Spleen (tissue), 11 donors: ENCODE measurements around the gene FAM234B. TPM values are rescaled to one million over a fixed set of nuclear protein-coding genes. Genes with fewer than 3 reads are reported as not detected.

Experiments used
- DNase-seq: peaks from one replicate; pipeline ENCODE4 v3.0.0-alpha.2; 2020
- H3K27ac ChIP-seq, 8 donors: fragments of 200-600 bp; sonication (generic) in 7 of 8; 1 replicate in 4 of 8; 2 replicates in 4 of 8; pipeline versions ENCODE4 v1.5.0 to v1.8.0; 2016 to 2021; ENCODE audit warnings: inconsistent platforms in 4 of 8, mild to moderate bottlenecking in 4 of 8, moderate library complexity in 1 of 8
- H3K27me3 ChIP-seq, 7 donors: fragments of 200-600 bp; sonication (generic) in 6 of 7; replicated peaks in 1 of 7; 1 replicate in 4 of 7; 2 replicates in 3 of 7; pipeline versions ENCODE4 v1.5.0 to v1.8.0; 2016 to 2021; ENCODE audit warnings: inconsistent platforms in 3 of 7, mild to moderate bottlenecking in 1 of 7
- H3K36me3 ChIP-seq, 6 donors: fragments of 200-600 bp; sonication (generic) in 5 of 6; 1 replicate in 4 of 6; 2 replicates in 2 of 6; pipeline versions ENCODE4 v1.5.0 to v1.8.0; 2016 to 2021; ENCODE audit warnings: inconsistent platforms in 2 of 6
- H3K4me1 ChIP-seq, 6 donors: fragments of 200-600 bp; sonication (generic) in 5 of 6; 1 replicate in 3 of 6; 2 replicates in 3 of 6; pipeline versions ENCODE4 v1.5.0 to v1.8.0; 2016 to 2021; ENCODE audit warnings: inconsistent platforms in 3 of 6
- H3K4me3 ChIP-seq, 8 donors: fragments of 200-600 bp; sonication (generic) in 7 of 8; 1 replicate in 4 of 8; 2 replicates in 4 of 8; pipeline versions ENCODE4 v1.5.0 to v1.8.0; 2016 to 2021; ENCODE audit warnings: inconsistent platforms in 4 of 8, mild to moderate bottlenecking in 4 of 8, moderate library complexity in 2 of 8
- H3K9me3 ChIP-seq, 8 donors: fragments of 200-600 bp; sonication (generic) in 7 of 8; 1 replicate in 4 of 8; 2 replicates in 4 of 8; pipeline versions ENCODE4 v1.5.0 to v1.8.0; 2016 to 2021; ENCODE audit warnings: inconsistent platforms in 4 of 8
- CTCF ChIP-seq, 11 experiments: fragments of 200-600 bp in 7 of 11; fragments of 450-650 bp in 4 of 11; sonication (generic) in 4 of 11; IDR thresholded peaks in 8 of 11; conservative IDR thresholded peaks in 3 of 11; 1 replicate in 7 of 11; 2 replicates in 4 of 11; pipeline versions ENCODE4 v1.4.0 to v1.8.0; 2016 to 2021; ENCODE audit warnings: antibody characterized with exemption in 11 of 11, inconsistent platforms in 4 of 11, mild to moderate bottlenecking in 1 of 11
- POLR2A ChIP-seq, 3 donors: fragments of 450-650 bp; IDR thresholded peaks; one replicate each; pipeline ENCODE4 v1.5.1; 2017; ENCODE audit warnings: antibody characterized with exemption in 3 of 3, mild to moderate bottlenecking in 1 of 3
- POLR2AphosphoS5 ChIP-seq, 3 donors: sonication (generic); formaldehyde crosslinking; IDR thresholded peaks; one replicate each; pipeline ENCODE4 v1.5.1; 2017; ENCODE audit warnings: antibody characterized with exemption in 3 of 3
- WGBS, 5 donors: extraction: QIAGEN DNeasy Blood & Tissue Kit in 3 of 5; methylation state at CpG; one replicate each; pipeline versions ENCODE4 v1.1.5 to v1.1.7; 2013 to 2018; 5-methylcytosine and 5-hydroxymethylcytosine counted together
- intact Hi-C: fragments of 100-400 bp; cut with DNase I; formaldehyde crosslinking; loops from one replicate; pipeline ENCODE4 v1.15.0; 2023; ENCODE audit warnings: low total_unique reads
- polyA plus RNA-seq, 3 donors: library from polyadenylated mRNA; stranded (reverse); fragments of 200-250 nt; gene quantifications; one replicate each; pipeline ENCODE4 v1.2.1, GENCODE V29; 2013
- total RNA-seq, 7 donors: library from RNA; depleted of rRNA in 3 of 7; stranded (reverse); fragments of >200 nt in 3 of 7; fragmentation: NEBNext Ultra II Directional in 4 of 7; extraction: Animal tissue kit (Norgen Biotek cat#: 25700) in 4 of 7; gene quantifications; one replicate each; pipeline versions ENCODE4 v1.1.0 to v1.2.1, GENCODE V29; 2016 to 2021
- donor health status: healthy with polysubstance abuse.
- donor health status: DM: no; HTN: no; CAD: no; lungs with moderate emphysema.
- donor health status: DM: no; HTN: no; CAD: no.
- donor health status: Bipolar disorder and iron deficiency.
- donor health status: healthy.
- donor health status: DM: no; HTN: no; CAD: no.
- donor health status: DM: yes; HTN: yes; CAD: no.

Gene FAM234B
- total and polyA plus RNA-seq, 10 donors, result 0.59 to 8.2 (median 6.2) TPM

- H3K4me3 ChIP-seq, result peak overlapping the region in 3 of 8 donors; percentile 71 to 79 (median 74)
- H3K4me1 ChIP-seq, result peaks cover 20 to 88% (median 55%) of the 10 kb centered on the region in 6 donors
- DNase-seq, result no peak
- no peak for TF ChIP-seq CTCF (IDR thresholded peaks at IDR 0.05 in 8 of 11, conservative IDR thresholded peaks at IDR 0.05 in 3 of 11)
- TF ChIP-seq POLR2A (IDR thresholded peaks at IDR 0.05), result no peak
- no peak for TF ChIP-seq POLR2AphosphoS5 (IDR thresholded peaks at IDR 0.05)
- peak overlapping the region in 7 of 8 donors; percentile 11 to 95 (median 32) for H3K27ac ChIP-seq
- H3K36me3 ChIP-seq, result no peaks in the 10 kb centered on the region
- 36 to 47% (median 42%) methylated on average over 3 of the region's 3 CpGs for WGBS, 5 donors
- no peaks in the 10 kb centered on the region for H3K9me3 ChIP-seq
- H3K27me3 ChIP-seq, result no peaks in the 10 kb centered on the region
- intact Hi-C loops, result no loop called here
These were observed 47.0 kb upstream of the FAM234B start for GRCh38 chr12:12997156-12997555.

DNA sequence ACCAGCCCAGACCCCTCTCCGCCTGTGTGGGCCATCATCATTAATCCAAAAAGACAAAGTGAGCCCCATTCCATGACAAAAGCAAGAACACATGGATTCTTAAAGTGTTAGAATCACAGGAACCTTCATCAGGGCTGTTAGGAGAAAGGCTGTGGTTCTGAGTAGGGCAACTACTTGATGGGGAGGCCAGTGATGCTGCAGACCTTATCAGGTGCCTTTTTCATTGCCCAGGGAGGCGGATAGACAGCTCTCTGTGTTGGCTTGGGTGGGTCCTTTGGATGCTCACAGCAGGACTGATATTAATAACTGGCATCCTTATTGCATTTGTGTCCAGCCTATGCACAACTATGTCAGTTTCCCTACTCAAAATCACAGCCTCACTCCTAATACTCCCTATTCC is 46.4 kb upstream of the FAM234B start:
- Histone ChIP-seq H3K27me3 (no peaks in the 10 kb centered on the region), H3K27ac (peak overlapping the region in 6 of 8 donors; percentile 11 to 95 (median 32)), H3K4me1 (peaks cover 20 to 87% (median 54%) of the 10 kb centered on the region in 6 donors), H3K36me3 (no peaks in the 10 kb centered on the region), H3K4me3 (peak overlapping the region in 3 of 8 donors; percentile 71 to 79 (median 74)), H3K9me3 (no peaks in the 10 kb centered on the region)
- WGBS, 5 donors, result 26 to 79% (median 72%) methylated on average over 2 of the region's 2 CpGs
- intact Hi-C loops, result no loop called here
- TF ChIP-seq POLR2AphosphoS5 (IDR thresholded peaks at IDR 0.05) (no peak), POLR2A (IDR thresholded peaks at IDR 0.05) (no peak), CTCF (IDR thresholded peaks at IDR 0.05 in 8 of 11, conservative IDR thresholded peaks at IDR 0.05 in 3 of 11) (no peak)
- no peak for DNase-seq

DNA sequence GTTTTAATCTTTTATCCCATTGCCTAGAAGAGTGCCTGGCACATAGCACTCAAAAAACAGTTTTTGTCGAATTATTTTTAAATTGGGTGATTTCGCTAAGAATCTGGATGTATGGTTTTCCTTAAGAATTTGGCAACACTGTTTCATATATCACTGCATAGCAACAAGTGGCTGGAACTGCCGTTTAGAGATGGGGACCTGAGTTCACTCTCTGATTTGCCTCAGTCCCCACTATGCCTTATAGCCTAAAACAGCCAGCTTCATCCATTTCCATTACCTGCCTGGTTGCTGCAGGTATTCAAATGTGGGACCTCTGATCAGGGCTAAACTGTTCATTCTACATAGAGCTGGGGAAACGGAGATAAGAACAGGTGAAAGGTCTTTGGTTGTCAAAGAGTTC is 45.9 kb upstream of the FAM234B start:
- no peaks in the 10 kb centered on the region for H3K9me3 ChIP-seq
- H3K4me1 ChIP-seq, result peaks cover 20 to 81% (median 52%) of the 10 kb centered on the region in 6 donors
- intact Hi-C loops, result no loop called here
- peak overlapping the region in 4 of 8 donors; percentile 59 to 79 (median 72) for H3K4me3 ChIP-seq
- H3K27ac ChIP-seq, result peak overlapping the region in 3 of 8 donors; percentile 32 to 95 (median 94)
- TF ChIP-seq POLR2A (IDR thresholded peaks at IDR 0.05) (no peak), CTCF (IDR thresholded peaks at IDR 0.05 in 8 of 11, conservative IDR thresholded peaks at IDR 0.05 in 3 of 11) (no peak), POLR2AphosphoS5 (IDR thresholded peaks at IDR 0.05) (no peak)
- no peaks in the 10 kb centered on the region for H3K36me3 ChIP-seq
- no peak for DNase-seq
- H3K27me3 ChIP-seq, result no peaks in the 10 kb centered on the region
- WGBS, 5 donors, result 81 to 93% (median 89%) methylated on average over 4 of the region's 4 CpGs

- no peak for DNase-seq
- 29 to 40% (median 35%) methylated on average over 22 of the region's 22 CpGs for WGBS, 5 donors
- no peaks in the 10 kb centered on the region for H3K27me3 ChIP-seq
- H3K36me3 ChIP-seq, result no peaks in the 10 kb centered on the region
- H3K9me3 ChIP-seq, result no peaks in the 10 kb centered on the region
- intact Hi-C loops, result no loop called here
- H3K27ac ChIP-seq, result peak overlapping the region; percentile 53 to 96 (median 90)
- TF ChIP-seq CTCF (IDR thresholded peaks at IDR 0.05 in 8 of 11, conservative IDR thresholded peaks at IDR 0.05 in 3 of 11) (no peak), POLR2AphosphoS5 (IDR thresholded peaks at IDR 0.05) (no peak), POLR2A (IDR thresholded peaks at IDR 0.05) (no peak)
- H3K4me3 ChIP-seq, result peak overlapping the region; percentile 56 to 79 (median 70)
- peaks cover 20 to 71% (median 52%) of the 10 kb centered on the region in 6 donors for H3K4me1 ChIP-seq
These were observed 44.8 kb upstream of the FAM234B start for GRCh38 chr12:12999271-12999958.
